Neural cell (in vitro differentiated cells): Measurements from ENCODE around the gene NDUFAF5.

ENCODE experiments used
- CTCF ChIP-seq: fragments of 450-650 bp; IDR thresholded peaks from 2 replicates; pipeline ENCODE4 v1.5.1; 2014; ENCODE audit warnings: antibody characterized with exemption, mild to moderate bottlenecking, moderate library complexity; ENCODE audit not compliant: poor library complexity, severe bottlenecking
- EZH2 ChIP-seq: fragments of 200-600, 300-800 bp; shearing (Covaris generic), sonication (generic); IDR thresholded peaks from 2 replicates; pipeline ENCODE4 v1.6.1; 2014; ENCODE audit warnings: antibody characterized with exemption, low read length, borderline replicate concordance, mild to moderate bottlenecking; ENCODE audit not compliant: insufficient read depth, poor library complexity, severe bottlenecking

GRCh38 chr20:13786143-13786828, 1.5 kb downstream of the NDUFAF5 start:
- TF ChIP-seq CTCF (no peak), EZH2 (no peak)
